Stimulated activated CD4-positive, alpha-beta T cell treated with anti-CD3 and anti-CD28 coated beads, Interleukin-15, amount 100 ng/mL, for 48 hours (primary cell): Measurements from ENCODE around the gene DKK2.
"Not testable (repeated sequence)": the region's sequence is repeated elsewhere in the genome, so short reads cannot be mapped to it uniquely, and the experiment has no call there.

Experiments
- DNase-seq, 2 donors: peaks; one replicate each; pipeline ENCODE4 v3.0.0-alpha.2; 2020; ENCODE audit warnings: low read depth in 2 of 2

Gene DKK2

GRCh38 chr4:106909486-106910188 is 126.5 kb downstream of the DKK2 start:
- no peak for DNase-seq

GRCh38 chr4:106908049-106908448 is 128.1 kb downstream of the DKK2 start:
- not testable (repeated sequence) for DNase-seq

- DNase-seq = no peak
These were observed 128.9 kb downstream of the DKK2 start for GRCh38 chr4:106907216-106907615.

GRCh38 chr4:106906728-106907127 is 129.4 kb downstream of the DKK2 start:
- no peak for DNase-seq

GRCh38 chr4:106898621-106899230 is 137.4 kb downstream of the DKK2 start:
- peak in 1 of 2 donors; percentile 8 for DNase-seq

DNA sequence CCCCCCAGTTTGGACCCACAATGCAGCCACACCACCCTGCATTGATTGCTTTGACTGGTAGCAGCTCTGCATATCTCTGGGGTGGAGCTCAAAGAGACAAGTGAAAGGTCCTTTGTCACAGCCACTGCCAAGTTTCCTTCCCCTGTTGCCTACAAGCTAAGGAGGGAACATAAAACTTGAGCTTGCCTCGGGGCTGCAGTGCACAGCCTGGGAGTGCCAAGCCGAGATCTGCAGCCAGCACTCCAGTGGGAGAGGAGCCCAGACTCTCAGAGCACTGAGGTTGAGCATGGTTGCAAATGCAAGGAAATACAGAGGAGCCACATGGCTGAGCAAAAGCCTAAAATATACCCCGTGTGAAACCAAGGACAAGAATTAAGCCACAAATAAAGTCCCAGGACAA is 142.2 kb downstream of the DKK2 start:
- DNase-seq = no peak

GRCh38 chr4:106893395-106893881 is 142.7 kb downstream of the DKK2 start:
- DNase-seq = no peak

- no peak for DNase-seq
These were observed 143.3 kb downstream of the DKK2 start for GRCh38 chr4:106892786-106893185.

DNA sequence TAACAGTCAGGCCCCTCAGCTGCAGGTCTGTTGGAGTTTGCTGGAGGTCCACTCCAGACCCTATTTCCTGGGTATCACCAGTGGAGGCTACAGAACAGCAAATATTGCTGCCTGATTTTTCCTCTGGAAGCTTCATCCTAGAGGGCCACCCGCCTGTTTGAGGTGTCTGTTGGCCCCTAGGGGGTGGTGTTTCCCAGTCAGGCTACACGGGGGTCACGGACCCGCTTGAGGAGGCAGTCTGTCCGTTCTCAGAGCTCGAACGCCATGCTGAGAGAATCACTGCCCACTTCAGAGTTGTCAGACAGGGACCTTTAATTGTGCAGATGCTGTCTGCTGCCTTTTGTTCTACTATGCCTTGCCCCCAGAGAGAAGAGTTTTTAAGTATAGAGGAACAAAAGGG is 160.8 kb downstream of the DKK2 start:
- DNase-seq = no peak
